Measurements from ENCODE around the gene RPTOR. TPM values are rescaled to one million over a fixed set of nuclear protein-coding genes. Genes with fewer than 3 reads are reported as not detected.

RPTOR gene
- polyA plus RNA-seq, 1 donor from 2014 or later = 8.0 TPM

GRCh38 chr17:80936723-80937122 lies 392.1 kb downstream of the RPTOR start:
- no peak overlapping the region for H2AFZ ChIP-seq (ENCODE audit: low read depth, low read length)
- no peak overlapping the region for H3K27ac ChIP-seq (ENCODE audit: low read length)
- no peaks in the 10 kb centered on the region for H3K36me3 ChIP-seq (ENCODE audit: insufficient read depth, low read length)
- no peaks in the 10 kb centered on the region for H3F3A ChIP-seq (ENCODE audit: insufficient read depth, low read length, poor library complexity, severe bottlenecking)
- H4K20me1 ChIP-seq (ENCODE audit: insufficient read depth) = no peaks in the 10 kb centered on the region
- no peak overlapping the region for H3K4me3 ChIP-seq (ENCODE audit: low read length)
- H3K9me3 ChIP-seq (ENCODE audit: low read length) = no peaks in the 10 kb centered on the region
- no peak overlapping the region for H3K9ac ChIP-seq (ENCODE audit: low read length)
- no peaks in the 10 kb centered on the region for H3K79me2 ChIP-seq (replicated peaks; ENCODE audit: insufficient read depth, low read length)
- H3K9me2 ChIP-seq (ENCODE audit: insufficient read depth, low read length) = no peaks in the 10 kb centered on the region
- TF ChIP-seq RAD21 (conservative IDR thresholded peaks at IDR 0.05) = no peak
- TF ChIP-seq, protein P1, sequence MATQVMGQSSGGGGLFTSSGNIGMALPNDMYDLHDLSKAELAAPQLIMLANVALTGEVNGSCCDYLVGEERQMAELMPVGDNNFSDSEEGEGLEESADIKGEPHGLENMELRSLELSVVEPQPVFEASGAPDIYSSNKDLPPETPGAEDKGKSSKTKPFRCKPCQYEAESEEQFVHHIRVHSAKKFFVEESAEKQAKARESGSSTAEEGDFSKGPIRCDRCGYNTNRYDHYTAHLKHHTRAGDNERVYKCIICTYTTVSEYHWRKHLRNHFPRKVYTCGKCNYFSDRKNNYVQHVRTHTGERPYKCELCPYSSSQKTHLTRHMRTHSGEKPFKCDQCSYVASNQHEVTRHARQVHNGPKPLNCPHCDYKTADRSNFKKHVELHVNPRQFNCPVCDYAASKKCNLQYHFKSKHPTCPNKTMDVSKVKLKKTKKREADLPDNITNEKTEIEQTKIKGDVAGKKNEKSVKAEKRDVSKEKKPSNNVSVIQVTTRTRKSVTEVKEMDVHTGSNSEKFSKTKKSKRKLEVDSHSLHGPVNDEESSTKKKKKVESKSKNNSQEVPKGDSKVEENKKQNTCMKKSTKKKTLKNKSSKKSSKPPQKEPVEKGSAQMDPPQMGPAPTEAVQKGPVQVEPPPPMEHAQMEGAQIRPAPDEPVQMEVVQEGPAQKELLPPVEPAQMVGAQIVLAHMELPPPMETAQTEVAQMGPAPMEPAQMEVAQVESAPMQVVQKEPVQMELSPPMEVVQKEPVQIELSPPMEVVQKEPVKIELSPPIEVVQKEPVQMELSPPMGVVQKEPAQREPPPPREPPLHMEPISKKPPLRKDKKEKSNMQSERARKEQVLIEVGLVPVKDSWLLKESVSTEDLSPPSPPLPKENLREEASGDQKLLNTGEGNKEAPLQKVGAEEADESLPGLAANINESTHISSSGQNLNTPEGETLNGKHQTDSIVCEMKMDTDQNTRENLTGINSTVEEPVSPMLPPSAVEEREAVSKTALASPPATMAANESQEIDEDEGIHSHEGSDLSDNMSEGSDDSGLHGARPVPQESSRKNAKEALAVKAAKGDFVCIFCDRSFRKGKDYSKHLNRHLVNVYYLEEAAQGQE (IDR thresholded peaks at IDR 0.05; ENCODE audit: borderline replicate concordance) = no peak
- TF ChIP-seq CTCF (IDR thresholded peaks at IDR 0.05; ENCODE audit: poor library complexity, severe bottlenecking) = no peak
- TF ChIP-seq TAF1 (IDR thresholded peaks at IDR 0.05; ENCODE audit: low read depth) = no peak
- TF ChIP-seq SMC3 (conservative IDR thresholded peaks at IDR 0.05; ENCODE audit: poor library complexity) = no peak
- no peak for TF ChIP-seq MXI1 (conservative IDR thresholded peaks at IDR 0.05; ENCODE audit: poor library complexity, severe bottlenecking)
- no peak for TF ChIP-seq EZH2 (IDR thresholded peaks at IDR 0.05; ENCODE audit: borderline replicate concordance, insufficient read depth, low read length, poor library complexity, severe bottlenecking)
- TF ChIP-seq EP300 (conservative IDR thresholded peaks at IDR 0.05; ENCODE audit: poor library complexity, severe bottlenecking) = no peak
- no peak for TF ChIP-seq POLR2AphosphoS5 (IDR thresholded peaks at IDR 0.05)
- no peak overlapping the region for H3K4me2 ChIP-seq (ENCODE audit: low read length)
- no peaks in the 10 kb centered on the region for H3K27me3 ChIP-seq (ENCODE audit: insufficient read depth, low read depth, low read length)

GRCh38 chr17:80937462-80938381 lies 393.1 kb downstream of the RPTOR start:
- H3K4me2 ChIP-seq (ENCODE audit: low read length) = no peak overlapping the region
- H3K27ac ChIP-seq (ENCODE audit: low read length) = peak overlapping the region; percentile 5

More at GRCh38 chr17:80937462-80938381, 393.1 kb downstream of the RPTOR start:
- Histone ChIP-seq H3F3A (ENCODE audit: insufficient read depth, low read length, poor library complexity, severe bottlenecking) (no peaks in the 10 kb centered on the region), H2AFZ (ENCODE audit: low read depth, low read length) (no peak overlapping the region), H3K9ac (ENCODE audit: low read length) (no peak overlapping the region), H3K79me2 (replicated peaks; ENCODE audit: insufficient read depth, low read length) (no peaks in the 10 kb centered on the region), H3K4me3 (ENCODE audit: low read length) (no peak overlapping the region), H3K9me2 (ENCODE audit: insufficient read depth, low read length) (no peaks in the 10 kb centered on the region), H4K20me1 (ENCODE audit: insufficient read depth) (no peaks in the 10 kb centered on the region), H3K27me3 (ENCODE audit: insufficient read depth, low read depth, low read length) (no peaks in the 10 kb centered on the region), H3K9me3 (ENCODE audit: low read length) (no peaks in the 10 kb centered on the region), H3K36me3 (ENCODE audit: insufficient read depth, low read length) (no peaks in the 10 kb centered on the region)
- TF ChIP-seq POLR2AphosphoS5 (IDR thresholded peaks at IDR 0.05) = no peak
- TF ChIP-seq CTCF (IDR thresholded peaks at IDR 0.05; ENCODE audit: poor library complexity, severe bottlenecking) = no peak
- no peak for TF ChIP-seq EZH2 (IDR thresholded peaks at IDR 0.05; ENCODE audit: borderline replicate concordance, insufficient read depth, low read length, poor library complexity, severe bottlenecking)
- TF ChIP-seq RAD21 (conservative IDR thresholded peaks at IDR 0.05) = no peak
- TF ChIP-seq EP300 (conservative IDR thresholded peaks at IDR 0.05; ENCODE audit: poor library complexity, severe bottlenecking) = no peak
- TF ChIP-seq SMC3 (conservative IDR thresholded peaks at IDR 0.05; ENCODE audit: poor library complexity) = no peak
- TF ChIP-seq TAF1 (IDR thresholded peaks at IDR 0.05; ENCODE audit: low read depth) = no peak
- TF ChIP-seq, protein P1 (IDR thresholded peaks at IDR 0.05; ENCODE audit: borderline replicate concordance) = no peak
- TF ChIP-seq MXI1 (conservative IDR thresholded peaks at IDR 0.05; ENCODE audit: poor library complexity, severe bottlenecking) = no peak
